Type B pancreatic cell (in vitro differentiated cells): ENCODE results near the gene TMUB1. TPM values are rescaled to one million over a fixed set of nuclear protein-coding genes. Genes with fewer than 3 reads are reported as not detected.

ENCODE experiments used
- DNase-seq: peaks from one replicate; pipeline ENCODE4 v3.0.0; 2021; ENCODE audit warnings: mixed read lengths; ENCODE audit not compliant: unreplicated experiment; ENCODE audit errors: extremely low spot score
- H3K27ac Mint-ChIP-seq: 2 replicates; pipeline ENCODE4 v1.8.0; 2021; ENCODE audit warnings: mild to moderate bottlenecking, mixed read lengths
- H3K27me3 Mint-ChIP-seq: 2 replicates; pipeline ENCODE4 v1.8.0; 2021; ENCODE audit warnings: mixed read lengths
- H3K36me3 Mint-ChIP-seq: 2 replicates; pipeline ENCODE4 v1.8.0; 2021; ENCODE audit warnings: mixed read lengths
- H3K4me1 Mint-ChIP-seq: one replicate; pipeline ENCODE4 v1.8.0; 2021; ENCODE audit warnings: mixed read lengths; ENCODE audit not compliant: unreplicated experiment
- H3K4me3 Mint-ChIP-seq: 2 replicates; pipeline ENCODE4 v1.8.0; 2021; ENCODE audit warnings: mild to moderate bottlenecking, mixed read lengths
- H3K9me3 Mint-ChIP-seq: 2 replicates; pipeline ENCODE4 v1.8.0; 2021; ENCODE audit warnings: mixed read lengths
- CTCF ChIP-seq: fragments of 200-600 bp; sonication (generic); conservative IDR thresholded peaks from 2 replicates; pipeline ENCODE4 v1.5.0; 2021; ENCODE audit warnings: antibody characterized with exemption, mild to moderate bottlenecking
- total RNA-seq: library from RNA; stranded (reverse); gene quantifications from 2 replicates; pipeline ENCODE4 v1.2.1, GENCODE V29; 2021; ENCODE audit warnings: low replicate concordance

Gene TMUB1
- total RNA-seq, 1 donor from 2014 or later = 37.9 TPM

- DNase-seq = no peak
- Mint-ChIP-seq H3K4me3 (no peak overlapping the region), H3K27ac (no peak overlapping the region), H3K27me3 (peaks cover 20% of the 10 kb centered on the region), H3K9me3 (no peaks in the 10 kb centered on the region), H3K36me3 (peaks cover 4% of the 10 kb centered on the region), H3K4me1 (peaks cover 6% of the 10 kb centered on the region)
- no peak for TF ChIP-seq CTCF
Observed at GRCh38 chr7:151051108-151051507, 32.2 kb downstream of the TMUB1 start.

GRCh38 chr7:151048911-151049463 lies 34.3 kb downstream of the TMUB1 start:
- Mint-ChIP-seq H3K4me3 (no peak overlapping the region), H3K4me1 (peaks cover 5% of the 10 kb centered on the region), H3K36me3 (peaks cover 4% of the 10 kb centered on the region), H3K9me3 (no peaks in the 10 kb centered on the region), H3K27me3 (peaks cover 20% of the 10 kb centered on the region), H3K27ac (no peak overlapping the region)
- no peak for DNase-seq
- TF ChIP-seq CTCF = no peak

GRCh38 chr7:151047976-151048815 lies 35.1 kb downstream of the TMUB1 start, which contains the start of gene ASIC3:
TSS of gene ASIC3 (plus strand) at chr7:151048531. CDS start at chr7:151048886, 355 bp downstream.
- Mint-ChIP-seq H3K36me3 (peaks cover 4% of the 10 kb centered on the region), H3K4me3 (no peak within 1 kb of the TSS), H3K9me3 (no peaks in the 10 kb centered on the region), H3K4me1 (peaks cover 5% of the 10 kb centered on the region), H3K27ac (no peak within 1 kb of the TSS), H3K27me3 (peaks cover 20% of the 10 kb centered on the region)
- no peak for DNase-seq
- no peak for TF ChIP-seq CTCF

- Mint-ChIP-seq H3K36me3 (no peaks in the 10 kb centered on the region), H3K27me3 (peaks cover 14% of the 10 kb centered on the region), H3K4me1 (peaks cover 5% of the 10 kb centered on the region), H3K27ac (no peak overlapping the region), H3K4me3 (no peak overlapping the region), H3K9me3 (no peaks in the 10 kb centered on the region)
- no peak for TF ChIP-seq CTCF
- no peak for DNase-seq
Observed at GRCh38 chr7:151046603-151047573, 36.4 kb downstream of the TMUB1 start.

GRCh38 chr7:151045967-151046366 lies 37.3 kb downstream of the TMUB1 start:
- Mint-ChIP-seq H3K4me1 (peaks cover 5% of the 10 kb centered on the region), H3K27me3 (peaks cover 14% of the 10 kb centered on the region), H3K9me3 (no peaks in the 10 kb centered on the region), H3K36me3 (no peaks in the 10 kb centered on the region), H3K27ac (no peak overlapping the region), H3K4me3 (no peak overlapping the region)
- no peak for TF ChIP-seq CTCF
- no peak for DNase-seq
